ENCODE measurements around the gene TIMM50. TPM values are rescaled to one million over a fixed set of nuclear protein-coding genes. Genes with fewer than 3 reads are reported as not detected.

The TIMM50 gene
- total RNA-seq, 4 donors from 2014 or later: 66.9 to 97.6 (median 85.6) TPM

DNA sequence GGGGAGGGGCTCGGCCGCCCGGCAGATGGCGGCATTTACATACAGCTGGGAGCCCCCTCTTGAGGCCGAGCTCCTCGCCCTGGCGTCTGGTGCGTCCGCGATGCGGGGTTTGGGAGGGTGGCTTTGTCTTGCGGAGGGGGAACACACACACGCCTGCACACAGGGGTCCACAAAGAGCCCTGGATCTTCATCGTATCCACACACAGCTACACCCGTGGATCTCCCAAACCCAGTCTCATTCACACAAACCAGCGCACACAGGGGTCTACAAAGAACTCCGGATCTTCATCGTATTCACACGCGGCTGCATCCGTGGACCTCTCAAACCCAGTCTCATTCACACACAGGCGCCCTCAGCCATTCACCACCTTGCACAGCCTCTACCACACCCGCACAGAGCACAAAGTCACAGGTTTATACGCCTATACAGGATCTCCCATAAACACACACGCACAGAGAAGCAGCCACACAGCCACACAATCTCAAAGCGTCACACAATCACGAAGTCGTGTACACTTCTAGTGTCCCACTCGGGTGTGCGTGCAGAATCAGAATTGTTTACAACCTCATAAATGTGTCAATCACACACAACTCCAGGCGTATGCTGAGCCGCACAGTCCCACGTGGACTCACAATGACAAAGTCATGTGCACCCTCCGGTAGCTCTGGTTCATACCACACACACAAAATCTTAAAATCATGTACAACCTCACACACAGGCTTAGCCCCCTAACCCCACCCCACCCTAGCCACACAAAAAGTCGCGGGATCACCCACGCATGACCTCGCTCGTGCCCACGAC is 17.6 kb downstream of the TIMM50 start:
- peaks cover 54 to 70% (median 69%) of the 10 kb centered on the region in 3 donors for H3K27me3 ChIP-seq
- no peak for ATAC-seq

GRCh38 chr19:39498798-39499642 is 18.4 kb downstream of the TIMM50 start, which contains the start of gene DLL3:
DLL3 (plus strand) TSS chr19:39498947; CDS start chr19:39498975, 28 bp downstream.
- Histone ChIP-seq H3K27ac (no peak within 1 kb of the TSS), H3K27me3 (peaks cover 62 to 79% (median 78%) of the 10 kb centered on the region in 3 donors), H3K4me3 (peak within 1 kb of the TSS in 1 of 4 donors; percentile 21), H3K9me3 (no peaks in the 10 kb centered on the region), H3K36me3 (no peaks in the 10 kb centered on the region), H3K4me1 (no peaks in the 10 kb centered on the region)
- intact Hi-C loops (cut with DNase I; ENCODE audit: low total_unique reads) (no loop called here), in situ Hi-C loops (cut with MboI; ENCODE audit: low sequenced_read_pairs in 4 of 4) (no loop called here)
- no peak for ATAC-seq
- TF ChIP-seq, protein P1, sequence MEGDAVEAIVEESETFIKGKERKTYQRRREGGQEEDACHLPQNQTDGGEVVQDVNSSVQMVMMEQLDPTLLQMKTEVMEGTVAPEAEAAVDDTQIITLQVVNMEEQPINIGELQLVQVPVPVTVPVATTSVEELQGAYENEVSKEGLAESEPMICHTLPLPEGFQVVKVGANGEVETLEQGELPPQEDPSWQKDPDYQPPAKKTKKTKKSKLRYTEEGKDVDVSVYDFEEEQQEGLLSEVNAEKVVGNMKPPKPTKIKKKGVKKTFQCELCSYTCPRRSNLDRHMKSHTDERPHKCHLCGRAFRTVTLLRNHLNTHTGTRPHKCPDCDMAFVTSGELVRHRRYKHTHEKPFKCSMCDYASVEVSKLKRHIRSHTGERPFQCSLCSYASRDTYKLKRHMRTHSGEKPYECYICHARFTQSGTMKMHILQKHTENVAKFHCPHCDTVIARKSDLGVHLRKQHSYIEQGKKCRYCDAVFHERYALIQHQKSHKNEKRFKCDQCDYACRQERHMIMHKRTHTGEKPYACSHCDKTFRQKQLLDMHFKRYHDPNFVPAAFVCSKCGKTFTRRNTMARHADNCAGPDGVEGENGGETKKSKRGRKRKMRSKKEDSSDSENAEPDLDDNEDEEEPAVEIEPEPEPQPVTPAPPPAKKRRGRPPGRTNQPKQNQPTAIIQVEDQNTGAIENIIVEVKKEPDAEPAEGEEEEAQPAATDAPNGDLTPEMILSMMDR (IDR thresholded peaks at IDR 0.05 in 4 of 5, conservative IDR thresholded peaks at IDR 0.05 in 1 of 5): no peak
- no peak for TF ChIP-seq POLR2A (IDR thresholded peaks at IDR 0.05)
- no peak for DNase-seq

More for the DNA sequence above, 17.6 kb downstream of the TIMM50 start:
- no peaks in the 10 kb centered on the region for H3K36me3 ChIP-seq
- intact Hi-C loops (cut with DNase I; ENCODE audit: low total_unique reads) (no loop called here), in situ Hi-C loops (cut with MboI; ENCODE audit: low sequenced_read_pairs in 4 of 4) (no loop called here)
- no peak for DNase-seq
- H3K4me1 ChIP-seq: no peaks in the 10 kb centered on the region
- H3K9me3 ChIP-seq: no peaks in the 10 kb centered on the region
- TF ChIP-seq, protein P1 (IDR thresholded peaks at IDR 0.05 in 4 of 5, conservative IDR thresholded peaks at IDR 0.05 in 1 of 5): peak in 3 of 5 experiments; percentile 25 to 42 (median 31)
- TF ChIP-seq POLR2A (IDR thresholded peaks at IDR 0.05): no peak
- no peak overlapping the region for H3K27ac ChIP-seq
- H3K4me3 ChIP-seq: peak overlapping the region in 1 of 4 donors; percentile 21

DNA sequence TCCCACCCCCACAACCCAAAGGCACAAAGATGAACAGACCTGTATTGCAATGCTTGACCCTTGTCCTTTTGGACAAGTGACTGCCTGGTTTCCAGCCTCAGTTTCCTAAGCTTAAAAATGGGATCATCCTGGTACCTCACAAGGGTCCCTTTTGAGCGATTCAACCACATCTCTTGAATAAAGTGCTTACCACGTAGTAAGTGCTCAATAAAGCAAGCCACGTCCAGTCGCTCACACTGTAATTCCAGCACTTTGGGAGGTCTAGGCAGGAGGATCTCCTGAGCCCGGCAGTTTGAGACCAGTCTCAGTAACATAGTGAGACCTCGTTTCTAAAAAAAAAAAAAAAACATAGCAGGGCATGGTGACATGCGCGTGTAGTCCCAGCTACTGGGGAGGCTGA is 19.3 kb downstream of the TIMM50 start:
- DNase-seq (no peak), ATAC-seq (no peak)
- in situ Hi-C loops (cut with MboI; ENCODE audit: low sequenced_read_pairs in 4 of 4): no loop called here
- no peak overlapping the region for H3K4me3 ChIP-seq
- no peaks in the 10 kb centered on the region for H3K9me3 ChIP-seq
- TF ChIP-seq, protein P1 (IDR thresholded peaks at IDR 0.05 in 4 of 5, conservative IDR thresholded peaks at IDR 0.05 in 1 of 5): no peak
- no peak for TF ChIP-seq POLR2A (IDR thresholded peaks at IDR 0.05)
- no peaks in the 10 kb centered on the region for H3K4me1 ChIP-seq
- H3K27ac ChIP-seq: no peak overlapping the region
- peaks cover 67 to 88% (median 87%) of the 10 kb centered on the region in 3 donors for H3K27me3 ChIP-seq
- H3K36me3 ChIP-seq: no peaks in the 10 kb centered on the region
- intact Hi-C loops (cut with DNase I; ENCODE audit: low total_unique reads): no loop called here

DNA sequence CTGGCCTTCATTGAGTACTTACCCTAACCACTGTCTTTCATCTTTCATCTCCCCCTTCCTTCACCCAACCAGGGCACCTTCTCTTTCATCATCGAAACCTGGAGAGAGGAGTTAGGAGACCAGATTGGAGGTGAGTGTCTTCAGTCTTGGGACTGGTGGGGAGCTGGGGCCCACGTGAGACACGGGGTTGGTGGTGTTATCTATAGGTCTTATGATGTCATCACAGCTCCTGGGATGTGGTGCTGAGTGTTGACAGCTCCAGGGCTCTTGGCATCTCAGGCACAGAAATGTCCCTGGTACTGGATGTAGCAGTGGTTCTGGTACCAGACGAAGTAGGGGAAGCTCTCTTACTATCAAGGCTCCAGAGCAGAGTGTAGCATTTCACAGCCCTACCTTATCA is 19.9 kb downstream of the TIMM50 start:
- DNase-seq (no peak), ATAC-seq (no peak)
- in situ Hi-C loops (cut with MboI; ENCODE audit: low sequenced_read_pairs in 4 of 4) (no loop called here), intact Hi-C loops (cut with DNase I; ENCODE audit: low total_unique reads) (no loop called here)
- H3K4me3 ChIP-seq: no peak overlapping the region
- H3K27me3 ChIP-seq: peaks cover 71 to 94% (median 92%) of the 10 kb centered on the region in 3 donors
- H3K27ac ChIP-seq: no peak overlapping the region
- H3K9me3 ChIP-seq: no peaks in the 10 kb centered on the region
- TF ChIP-seq, protein P1 (IDR thresholded peaks at IDR 0.05 in 4 of 5, conservative IDR thresholded peaks at IDR 0.05 in 1 of 5): no peak
- no peak for TF ChIP-seq POLR2A (IDR thresholded peaks at IDR 0.05)
- no peaks in the 10 kb centered on the region for H3K4me1 ChIP-seq
- H3K36me3 ChIP-seq: no peaks in the 10 kb centered on the region

All from gastrocnemius medialis (tissue), 4 donors.